Measurements from ENCODE around the gene HPSE2.

Gene HPSE2

DNA sequence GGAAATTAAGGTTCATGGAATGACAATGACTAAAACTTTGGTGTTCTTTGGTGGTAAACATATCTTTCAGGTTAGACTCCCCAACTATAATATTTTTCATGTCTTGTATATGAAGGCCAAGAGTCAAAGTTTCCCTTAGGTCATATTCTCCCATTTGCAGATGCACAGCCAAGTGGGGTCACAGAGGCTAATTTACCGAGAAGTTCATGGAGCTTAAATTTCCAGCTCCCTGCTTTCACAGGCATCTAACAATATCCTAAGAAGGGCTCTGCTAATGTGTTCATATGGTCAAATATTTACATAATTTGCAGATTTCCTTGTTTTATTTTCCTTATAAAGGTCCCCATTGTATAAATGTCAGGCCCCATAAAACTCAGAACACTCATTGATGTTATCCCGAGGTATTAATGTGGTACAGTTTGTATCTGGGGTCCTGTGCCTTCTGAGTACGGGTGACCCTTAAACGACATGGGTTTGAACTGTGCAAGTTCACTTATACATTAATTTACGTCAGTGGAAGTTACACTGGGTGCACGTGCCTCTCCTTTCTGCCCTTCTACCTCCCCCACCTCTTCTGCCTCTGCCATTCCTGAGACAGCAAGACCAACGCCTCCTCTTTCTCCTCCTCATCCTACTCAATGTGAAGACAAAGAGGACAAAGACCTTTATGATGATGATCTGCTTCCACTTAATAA is 603.0 kb downstream of the HPSE2 start:
- Histone ChIP-seq H3K4me2 (ENCODE audit: low read length) (no peak overlapping the region), H3K23ac (ENCODE audit: low read length) (no peak overlapping the region), H3K4ac (ENCODE audit: low read depth, low read length) (no peak overlapping the region), H4K8ac (ENCODE audit: low read depth, low read length) (no peak overlapping the region), H3K4me3 (ENCODE audit: low read length) (no peak overlapping the region), H3K79me1 (ENCODE audit: low read length) (no peaks in the 10 kb centered on the region), H3K18ac (ENCODE audit: low read length) (no peak overlapping the region), H2BK5ac (ENCODE audit: low read length) (no peak overlapping the region), H3K9ac (ENCODE audit: low read length) (no peak overlapping the region), H3K36me3 (ENCODE audit: control insufficient read depth, insufficient read depth, low read length) (no peaks in the 10 kb centered on the region), H2BK15ac (replicated peaks; ENCODE audit: low read depth) (no peak overlapping the region), H3K79me2 (ENCODE audit: control insufficient read depth, insufficient read depth, low read length) (no peaks in the 10 kb centered on the region), H3K4me1 (ENCODE audit: control insufficient read depth, low read depth, low read length) (no peaks in the 10 kb centered on the region), H4K5ac (ENCODE audit: low read length) (no peak overlapping the region), H3K27ac (ENCODE audit: low read depth, low read length) (no peak overlapping the region), H3K27me3 (ENCODE audit: insufficient read depth, low read length, poor library complexity) (no peaks in the 10 kb centered on the region), H2BK120ac (ENCODE audit: low read depth, low read length) (no peak overlapping the region), H3K56ac (ENCODE audit: low read length) (no peak overlapping the region), H2AK5ac (ENCODE audit: low read length) (no peak overlapping the region)
- no CpG with 5 or more reads among the region's 7 CpGs for WGBS (ENCODE audit: extremely low coverage, insufficient coverage, low lambda C conversion rate)
- no peak for DNase-seq

DNA sequence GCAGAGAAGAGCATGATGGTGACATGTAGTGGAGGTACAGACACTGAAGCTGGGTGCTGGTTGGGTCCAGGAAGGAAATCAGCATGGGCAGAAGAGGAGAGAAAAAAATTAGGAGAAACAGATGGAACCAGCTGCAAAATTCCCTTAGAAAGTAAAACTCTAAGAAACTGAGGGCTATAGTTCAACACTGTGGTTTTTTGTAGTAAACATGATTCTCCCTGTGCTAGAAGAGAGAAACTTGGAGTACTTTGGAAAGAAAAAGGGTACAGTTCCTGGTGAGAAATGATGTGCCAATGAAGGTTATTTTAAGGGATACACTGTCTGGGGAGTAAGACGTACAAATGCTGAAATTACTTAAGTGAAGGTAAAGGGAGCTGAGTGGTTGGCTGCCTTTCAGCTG is 607.4 kb downstream of the HPSE2 start:
- no peak overlapping the region for H4K5ac ChIP-seq (ENCODE audit: low read length)
- H2AK5ac ChIP-seq (ENCODE audit: low read length), result no peak overlapping the region
- no peaks in the 10 kb centered on the region for H3K79me2 ChIP-seq (ENCODE audit: control insufficient read depth, insufficient read depth, low read length)
- no peak for DNase-seq
- H3K9ac ChIP-seq (ENCODE audit: low read length), result no peak overlapping the region
- no peak overlapping the region for H3K23ac ChIP-seq (ENCODE audit: low read length)
- H3K27ac ChIP-seq (ENCODE audit: low read depth, low read length), result no peak overlapping the region
- no peak overlapping the region for H3K56ac ChIP-seq (ENCODE audit: low read length)
- no peaks in the 10 kb centered on the region for H3K27me3 ChIP-seq (ENCODE audit: insufficient read depth, low read length, poor library complexity)
- H2BK120ac ChIP-seq (ENCODE audit: low read depth, low read length), result no peak overlapping the region
- no peak overlapping the region for H3K4ac ChIP-seq (ENCODE audit: low read depth, low read length)
- no peak overlapping the region for H3K18ac ChIP-seq (ENCODE audit: low read length)
- no peak overlapping the region for H2BK5ac ChIP-seq (ENCODE audit: low read length)
- no CpG with 5 or more reads among the region's 1 CpG for WGBS (ENCODE audit: extremely low coverage, insufficient coverage, low lambda C conversion rate)
- H4K8ac ChIP-seq (ENCODE audit: low read depth, low read length), result no peak overlapping the region
- H3K4me3 ChIP-seq (ENCODE audit: low read length), result no peak overlapping the region
- H3K4me2 ChIP-seq (ENCODE audit: low read length), result no peak overlapping the region
- H3K79me1 ChIP-seq (ENCODE audit: low read length), result no peaks in the 10 kb centered on the region
- H3K36me3 ChIP-seq (ENCODE audit: control insufficient read depth, insufficient read depth, low read length), result no peaks in the 10 kb centered on the region
- peak overlapping the region; percentile 65 for H2BK15ac ChIP-seq (replicated peaks; ENCODE audit: low read depth)
- no peaks in the 10 kb centered on the region for H3K4me1 ChIP-seq (ENCODE audit: control insufficient read depth, low read depth, low read length)

DNA sequence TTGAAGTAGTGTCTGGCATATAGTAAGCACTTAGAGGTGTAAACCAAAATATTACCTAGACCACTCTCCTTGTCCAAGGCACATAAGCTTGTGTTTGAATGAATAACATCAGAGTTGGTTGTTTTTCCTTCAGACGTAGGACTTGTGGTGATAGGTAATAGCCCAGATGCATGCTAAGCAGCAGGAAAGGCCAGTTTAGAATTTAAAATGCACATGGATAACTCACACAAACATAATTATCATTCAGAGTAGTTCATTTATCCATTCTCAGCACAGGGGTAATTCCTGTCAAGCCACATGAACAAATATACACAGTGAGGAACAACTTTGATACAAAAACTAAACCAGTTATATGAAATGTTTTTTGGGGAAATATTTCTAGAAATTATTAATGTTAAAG is 607.9 kb downstream of the HPSE2 start:
- no peak overlapping the region for H3K4me3 ChIP-seq (ENCODE audit: low read length)
- no peak overlapping the region for H4K8ac ChIP-seq (ENCODE audit: low read depth, low read length)
- H3K36me3 ChIP-seq (ENCODE audit: control insufficient read depth, insufficient read depth, low read length), result no peaks in the 10 kb centered on the region
- no peak overlapping the region for H3K56ac ChIP-seq (ENCODE audit: low read length)
- no peak overlapping the region for H2AK5ac ChIP-seq (ENCODE audit: low read length)
- no peak overlapping the region for H2BK120ac ChIP-seq (ENCODE audit: low read depth, low read length)
- H3K18ac ChIP-seq (ENCODE audit: low read length), result no peak overlapping the region
- H3K27ac ChIP-seq (ENCODE audit: low read depth, low read length), result no peak overlapping the region
- H3K4me1 ChIP-seq (ENCODE audit: control insufficient read depth, low read depth, low read length), result no peaks in the 10 kb centered on the region
- no peak overlapping the region for H3K9ac ChIP-seq (ENCODE audit: low read length)
- H3K27me3 ChIP-seq (ENCODE audit: insufficient read depth, low read length, poor library complexity), result no peaks in the 10 kb centered on the region
- H2BK5ac ChIP-seq (ENCODE audit: low read length), result no peak overlapping the region
- DNase-seq, result no peak
- H3K23ac ChIP-seq (ENCODE audit: low read length), result no peak overlapping the region
- no peaks in the 10 kb centered on the region for H3K79me2 ChIP-seq (ENCODE audit: control insufficient read depth, insufficient read depth, low read length)
- no CpG with 5 or more reads among the region's 1 CpG for WGBS (ENCODE audit: extremely low coverage, insufficient coverage, low lambda C conversion rate)
- no peak overlapping the region for H3K4me2 ChIP-seq (ENCODE audit: low read length)
- H3K4ac ChIP-seq (ENCODE audit: low read depth, low read length), result no peak overlapping the region
- H2BK15ac ChIP-seq (replicated peaks; ENCODE audit: low read depth), result no peak overlapping the region
- no peak overlapping the region for H4K5ac ChIP-seq (ENCODE audit: low read length)
- no peaks in the 10 kb centered on the region for H3K79me1 ChIP-seq (ENCODE audit: low read length)

DNA sequence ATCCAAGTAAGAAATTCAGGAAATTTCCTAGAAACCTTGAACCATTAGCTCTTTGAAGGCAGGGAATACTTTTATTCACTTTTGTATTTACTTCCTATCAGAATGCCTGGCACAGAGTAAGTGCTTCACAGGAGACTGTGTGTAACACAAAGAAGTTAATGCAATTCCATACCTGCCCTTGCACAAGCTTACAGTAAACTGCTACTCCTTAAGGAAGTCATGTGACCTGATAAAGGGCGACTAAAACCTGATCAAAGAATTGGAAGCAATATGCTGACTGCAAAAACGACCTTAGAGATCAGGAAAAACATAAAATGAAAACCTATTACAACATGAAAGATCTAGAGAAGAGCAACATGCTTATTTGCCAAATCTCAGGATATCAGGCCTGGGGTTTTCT is 610.7 kb downstream of the HPSE2 start:
- Histone ChIP-seq H3K4me3 (ENCODE audit: low read length) (no peak overlapping the region), H3K56ac (ENCODE audit: low read length) (no peak overlapping the region), H2BK5ac (ENCODE audit: low read length) (no peak overlapping the region), H3K4me2 (ENCODE audit: low read length) (no peak overlapping the region), H4K8ac (ENCODE audit: low read depth, low read length) (no peak overlapping the region), H3K79me1 (ENCODE audit: low read length) (no peaks in the 10 kb centered on the region), H3K79me2 (ENCODE audit: control insufficient read depth, insufficient read depth, low read length) (no peaks in the 10 kb centered on the region), H3K27ac (ENCODE audit: low read depth, low read length) (no peak overlapping the region), H3K36me3 (ENCODE audit: control insufficient read depth, insufficient read depth, low read length) (no peaks in the 10 kb centered on the region), H3K27me3 (ENCODE audit: insufficient read depth, low read length, poor library complexity) (no peaks in the 10 kb centered on the region), H3K4me1 (ENCODE audit: control insufficient read depth, low read depth, low read length) (no peaks in the 10 kb centered on the region), H2AK5ac (ENCODE audit: low read length) (no peak overlapping the region), H3K4ac (ENCODE audit: low read depth, low read length) (no peak overlapping the region), H3K9ac (ENCODE audit: low read length) (no peak overlapping the region), H2BK120ac (ENCODE audit: low read depth, low read length) (no peak overlapping the region), H2BK15ac (replicated peaks; ENCODE audit: low read depth) (no peak overlapping the region), H4K5ac (ENCODE audit: low read length) (no peak overlapping the region), H3K23ac (ENCODE audit: low read length) (no peak overlapping the region), H3K18ac (ENCODE audit: low read length) (no peak overlapping the region)
- no peak for DNase-seq
- no CpG with 5 or more reads among the region's 2 CpGs for WGBS (ENCODE audit: extremely low coverage, insufficient coverage, low lambda C conversion rate)

DNA sequence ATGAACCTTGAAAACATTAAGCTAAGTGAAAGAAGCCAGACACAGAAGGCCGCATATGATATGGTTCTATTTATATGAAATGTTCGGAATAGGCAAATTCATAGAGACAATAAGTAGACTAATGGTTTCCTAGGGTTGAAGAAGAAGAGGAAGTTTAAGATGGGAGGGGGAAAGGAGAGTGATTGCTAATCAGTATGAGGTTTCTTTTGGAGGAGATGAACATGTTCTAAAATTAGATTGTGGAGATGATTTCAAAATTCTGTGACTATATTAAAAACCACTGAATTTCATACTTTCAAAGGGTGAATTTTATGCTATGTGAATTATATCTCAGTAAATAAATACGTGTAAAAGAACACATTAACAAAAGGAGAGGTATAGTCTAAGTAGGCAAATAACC is 612.5 kb downstream of the HPSE2 start:
- Histone ChIP-seq H3K4me1 (ENCODE audit: control insufficient read depth, low read depth, low read length) (no peaks in the 10 kb centered on the region), H3K56ac (ENCODE audit: low read length) (no peak overlapping the region), H4K8ac (ENCODE audit: low read depth, low read length) (no peak overlapping the region), H3K4ac (ENCODE audit: low read depth, low read length) (no peak overlapping the region), H3K36me3 (ENCODE audit: control insufficient read depth, insufficient read depth, low read length) (no peaks in the 10 kb centered on the region), H3K18ac (ENCODE audit: low read length) (no peak overlapping the region), H2AK5ac (ENCODE audit: low read length) (no peak overlapping the region), H3K27ac (ENCODE audit: low read depth, low read length) (no peak overlapping the region), H2BK5ac (ENCODE audit: low read length) (no peak overlapping the region), H2BK15ac (replicated peaks; ENCODE audit: low read depth) (no peak overlapping the region), H3K4me2 (ENCODE audit: low read length) (no peak overlapping the region), H3K23ac (ENCODE audit: low read length) (no peak overlapping the region), H4K5ac (ENCODE audit: low read length) (no peak overlapping the region), H3K79me1 (ENCODE audit: low read length) (no peaks in the 10 kb centered on the region), H3K27me3 (ENCODE audit: insufficient read depth, low read length, poor library complexity) (no peaks in the 10 kb centered on the region), H3K4me3 (ENCODE audit: low read length) (no peak overlapping the region), H3K79me2 (ENCODE audit: control insufficient read depth, insufficient read depth, low read length) (no peaks in the 10 kb centered on the region), H3K9ac (ENCODE audit: low read length) (no peak overlapping the region), H2BK120ac (ENCODE audit: low read depth, low read length) (no peak overlapping the region)
- DNase-seq, result no peak
- no CpG with 5 or more reads among the region's 3 CpGs for WGBS (ENCODE audit: extremely low coverage, insufficient coverage, low lambda C conversion rate)

DNA sequence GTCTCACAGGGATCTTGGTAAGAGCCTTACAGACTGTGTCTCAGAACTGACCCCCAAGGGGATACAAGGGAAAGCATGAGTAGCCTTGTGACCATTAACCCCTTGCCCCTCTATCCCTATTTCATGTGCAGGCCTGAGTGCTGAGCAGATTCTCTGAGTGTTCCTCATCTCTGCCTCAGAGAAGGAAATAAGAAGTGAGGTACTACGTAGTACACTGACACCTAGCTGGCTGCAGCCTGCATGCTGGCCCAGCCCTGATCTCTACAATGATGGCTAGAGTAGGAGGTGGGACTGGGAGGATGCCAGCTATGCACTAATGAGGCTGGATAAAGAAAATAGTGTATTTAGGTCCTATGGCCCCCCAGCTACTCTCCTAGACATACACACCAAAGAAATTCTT is 614.0 kb downstream of the HPSE2 start:
- Histone ChIP-seq H3K9ac (ENCODE audit: low read length) (no peak overlapping the region), H4K5ac (ENCODE audit: low read length) (no peak overlapping the region), H3K4me3 (ENCODE audit: low read length) (no peak overlapping the region), H3K27ac (ENCODE audit: low read depth, low read length) (no peak overlapping the region), H4K8ac (ENCODE audit: low read depth, low read length) (no peak overlapping the region), H3K79me1 (ENCODE audit: low read length) (no peaks in the 10 kb centered on the region), H3K4ac (ENCODE audit: low read depth, low read length) (no peak overlapping the region), H2BK5ac (ENCODE audit: low read length) (no peak overlapping the region), H3K79me2 (ENCODE audit: control insufficient read depth, insufficient read depth, low read length) (no peaks in the 10 kb centered on the region), H3K36me3 (ENCODE audit: control insufficient read depth, insufficient read depth, low read length) (no peaks in the 10 kb centered on the region), H3K23ac (ENCODE audit: low read length) (no peak overlapping the region), H3K4me1 (ENCODE audit: control insufficient read depth, low read depth, low read length) (no peaks in the 10 kb centered on the region), H3K27me3 (ENCODE audit: insufficient read depth, low read length, poor library complexity) (no peaks in the 10 kb centered on the region), H2AK5ac (ENCODE audit: low read length) (no peak overlapping the region), H3K56ac (ENCODE audit: low read length) (no peak overlapping the region), H2BK120ac (ENCODE audit: low read depth, low read length) (no peak overlapping the region), H3K4me2 (ENCODE audit: low read length) (no peak overlapping the region), H3K18ac (ENCODE audit: low read length) (no peak overlapping the region), H2BK15ac (replicated peaks; ENCODE audit: low read depth) (no peak overlapping the region)
- DNase-seq, result peak; percentile 11
- no CpG with 5 or more reads among the region's 1 CpG for WGBS (ENCODE audit: extremely low coverage, insufficient coverage, low lambda C conversion rate)

Measured in mesendoderm (in vitro differentiated cells).